ENCODE results near the gene KRCC1.
"Not testable (repeated sequence)": the region's sequence is repeated elsewhere in the genome, so short reads cannot be mapped to it uniquely, and the experiment has no call there.

GRCh38 chr2:87992569-87992968 is 63.0 kb downstream of the KRCC1 start:
- TF ChIP-seq CTCF (conservative IDR thresholded peaks at IDR 0.05; ENCODE audit: low read depth in 2 of 2); POLR2AphosphoS5 (IDR thresholded peaks at IDR 0.05; ENCODE audit: low read depth); REST (IDR thresholded peaks at IDR 0.05; ENCODE audit: unreplicated experiment); EZH2phosphoT487 (IDR thresholded peaks at IDR 0.05; ENCODE audit: unreplicated experiment); ZNF331 (CRISPR knock-in tag; IDR thresholded peaks at IDR 0.05; ENCODE audit: low read depth); CREB1 (CRISPR knock-in tag; IDR thresholded peaks at IDR 0.05; ENCODE audit: low read depth): not testable (repeated sequence)

Data from GM23338 (cell line).